ENCODE data around the gene CMA1.
"Not testable (repeated sequence)": the region's sequence is repeated elsewhere in the genome, so short reads cannot be mapped to it uniquely, and the experiment has no call there.

CMA1 gene

GRCh38 chr14:24481622-24482324 is 26.3 kb downstream of the CMA1 start:
- H3K9me3 Mint-ChIP-seq: no peaks in the 10 kb centered on the region
- H3K27ac Mint-ChIP-seq: peak overlapping the region; percentile 59
- H3K27me3 Mint-ChIP-seq: no peaks in the 10 kb centered on the region
- peak overlapping the region; percentile 68 for H3K4me3 Mint-ChIP-seq
- H3K4me1 Mint-ChIP-seq: peaks cover 27% of the 10 kb centered on the region
- H3K36me3 Mint-ChIP-seq: no peaks in the 10 kb centered on the region

- not testable (repeated sequence) for H3K27ac Mint-ChIP-seq, H3K36me3 Mint-ChIP-seq, H3K27me3 Mint-ChIP-seq, H3K9me3 Mint-ChIP-seq, H3K4me3 Mint-ChIP-seq
- peaks cover 27% of the 10 kb centered on the region for H3K4me1 Mint-ChIP-seq
Observed at GRCh38 chr14:24479999-24480398, 28.1 kb downstream of the CMA1 start.

- Mint-ChIP-seq H3K9me3 (no peaks in the 10 kb centered on the region), H3K36me3 (peaks cover 2% of the 10 kb centered on the region), H3K4me1 (no peaks in the 10 kb centered on the region), H3K27me3 (no peaks in the 10 kb centered on the region), H3K4me3 (no peak overlapping the region), H3K27ac (no peak overlapping the region)
Observed at GRCh38 chr14:24475261-24475660, 32.8 kb downstream of the CMA1 start.

GRCh38 chr14:24473211-24473610 is 34.9 kb downstream of the CMA1 start:
- no peaks in the 10 kb centered on the region for H3K4me1 Mint-ChIP-seq
- no peaks in the 10 kb centered on the region for H3K27me3 Mint-ChIP-seq
- H3K9me3 Mint-ChIP-seq: no peaks in the 10 kb centered on the region
- no peak overlapping the region for H3K4me3 Mint-ChIP-seq
- H3K27ac Mint-ChIP-seq: no peak overlapping the region
- H3K36me3 Mint-ChIP-seq: peaks cover 2% of the 10 kb centered on the region

- peaks cover 24% of the 10 kb centered on the region for H3K4me1 Mint-ChIP-seq
- not testable (repeated sequence) for H3K36me3 Mint-ChIP-seq, H3K27ac Mint-ChIP-seq, H3K27me3 Mint-ChIP-seq, H3K4me3 Mint-ChIP-seq, H3K9me3 Mint-ChIP-seq
Observed at GRCh38 chr14:24470450-24470849, 37.6 kb downstream of the CMA1 start.

- peaks cover 4% of the 10 kb centered on the region for H3K36me3 Mint-ChIP-seq
- no peak overlapping the region for H3K27ac Mint-ChIP-seq
- H3K4me1 Mint-ChIP-seq: peaks cover 50% of the 10 kb centered on the region
- no peaks in the 10 kb centered on the region for H3K9me3 Mint-ChIP-seq
- H3K27me3 Mint-ChIP-seq: no peaks in the 10 kb centered on the region
- no peak overlapping the region for H3K4me3 Mint-ChIP-seq
Observed at GRCh38 chr14:24465805-24466204, 42.3 kb downstream of the CMA1 start.

GRCh38 chr14:24465368-24465767 is 42.7 kb downstream of the CMA1 start:
- Mint-ChIP-seq H3K4me1 (peaks cover 50% of the 10 kb centered on the region), H3K4me3 (peak overlapping the region; percentile 47), H3K36me3 (peaks cover 4% of the 10 kb centered on the region), H3K27ac (peak overlapping the region; percentile 81), H3K27me3 (no peaks in the 10 kb centered on the region), H3K9me3 (no peaks in the 10 kb centered on the region)

GRCh38 chr14:24463884-24464785 is 43.9 kb downstream of the CMA1 start:
- Mint-ChIP-seq H3K27ac (peak overlapping the region; percentile 94), H3K36me3 (peaks cover 4% of the 10 kb centered on the region), H3K4me3 (peak overlapping the region; percentile 75), H3K9me3 (no peaks in the 10 kb centered on the region), H3K4me1 (peaks cover 50% of the 10 kb centered on the region), H3K27me3 (no peaks in the 10 kb centered on the region)

GRCh38 chr14:24463017-24463883 is 44.8 kb downstream of the CMA1 start:
- Mint-ChIP-seq H3K36me3 (peaks cover 4% of the 10 kb centered on the region), H3K9me3 (no peaks in the 10 kb centered on the region), H3K27me3 (no peaks in the 10 kb centered on the region), H3K4me1 (peaks cover 50% of the 10 kb centered on the region), H3K4me3 (no peak overlapping the region), H3K27ac (peak overlapping the region; percentile 94)

GRCh38 chr14:24461336-24461735 is 46.7 kb downstream of the CMA1 start:
- Mint-ChIP-seq H3K27ac (no peak overlapping the region), H3K9me3 (no peaks in the 10 kb centered on the region), H3K27me3 (no peaks in the 10 kb centered on the region), H3K4me3 (no peak overlapping the region), H3K4me1 (peaks cover 34% of the 10 kb centered on the region), H3K36me3 (peaks cover 11% of the 10 kb centered on the region)

GRCh38 chr14:24459331-24459730 is 48.7 kb downstream of the CMA1 start:
- Mint-ChIP-seq H3K36me3 (peaks cover 9% of the 10 kb centered on the region), H3K4me3 (no peak overlapping the region), H3K27me3 (no peaks in the 10 kb centered on the region), H3K9me3 (no peaks in the 10 kb centered on the region), H3K27ac (no peak overlapping the region), H3K4me1 (peaks cover 15% of the 10 kb centered on the region)

GRCh38 chr14:24458736-24459135 is 49.3 kb downstream of the CMA1 start:
- Mint-ChIP-seq H3K9me3 (peaks cover 5% of the 10 kb centered on the region), H3K27ac (no peak overlapping the region), H3K36me3 (peaks cover 15% of the 10 kb centered on the region), H3K4me1 (peaks cover 9% of the 10 kb centered on the region), H3K27me3 (no peaks in the 10 kb centered on the region), H3K4me3 (no peak overlapping the region)

- H3K27ac Mint-ChIP-seq: no peak overlapping the region
- no peak overlapping the region for H3K4me3 Mint-ChIP-seq
- H3K27me3 Mint-ChIP-seq: no peaks in the 10 kb centered on the region
- H3K36me3 Mint-ChIP-seq: peaks cover 22% of the 10 kb centered on the region
- peaks cover 5% of the 10 kb centered on the region for H3K9me3 Mint-ChIP-seq
- H3K4me1 Mint-ChIP-seq: no peaks in the 10 kb centered on the region
Observed at GRCh38 chr14:24456980-24457379, 51.1 kb downstream of the CMA1 start.

Measured in activated naive CD4-positive, alpha-beta T cell treated with anti-CD3 and anti-CD28 coated beads, Interleukin-2, amount 50 U/mL, for 24 hours (primary cell).